Astrocyte of the spinal cord (primary cell): ENCODE measurements around the gene RCL1.
A peak's percentile ranks its signal among the peaks of the same experiment; 100 is the strongest.

ENCODE experiments used
- DNase-seq: peaks from one replicate; pipeline ENCODE4 v3.0.0; 2011; ENCODE audit warnings: low read depth, low spot score
- H3K4me3 ChIP-seq: 2 replicates; pipeline ENCODE4 v1.5.1; 2011; ENCODE audit warnings: low read depth, mild to moderate bottlenecking, low read length, moderate library complexity
- CTCF ChIP-seq: IDR thresholded peaks from 2 replicates; pipeline ENCODE4 v1.5.1; 2012; ENCODE audit warnings: low read depth, mild to moderate bottlenecking, low read length, inconsistent platforms
- in situ Hi-C: cut with HindIII; loops from 2 replicates; pipeline ENCODE4 v1.10.0; 2017; ENCODE audit warnings: low sequenced_read_pairs

RCL1 gene

GRCh38 chr9:4755026-4755609, 37.6 kb upstream of the RCL1 start:
- in situ Hi-C loops: no loop called here
- no peak for DNase-seq

GRCh38 chr9:4756420-4756819, 36.3 kb upstream of the RCL1 start:
- no peak for TF ChIP-seq CTCF
- in situ Hi-C loops: no loop called here
- no peak for DNase-seq
- H3K4me3 ChIP-seq: no peak overlapping the region

More at GRCh38 chr9:4755026-4755609, 37.6 kb upstream of the RCL1 start:
- no peak overlapping the region for H3K4me3 ChIP-seq
- TF ChIP-seq CTCF: no peak

DNA sequence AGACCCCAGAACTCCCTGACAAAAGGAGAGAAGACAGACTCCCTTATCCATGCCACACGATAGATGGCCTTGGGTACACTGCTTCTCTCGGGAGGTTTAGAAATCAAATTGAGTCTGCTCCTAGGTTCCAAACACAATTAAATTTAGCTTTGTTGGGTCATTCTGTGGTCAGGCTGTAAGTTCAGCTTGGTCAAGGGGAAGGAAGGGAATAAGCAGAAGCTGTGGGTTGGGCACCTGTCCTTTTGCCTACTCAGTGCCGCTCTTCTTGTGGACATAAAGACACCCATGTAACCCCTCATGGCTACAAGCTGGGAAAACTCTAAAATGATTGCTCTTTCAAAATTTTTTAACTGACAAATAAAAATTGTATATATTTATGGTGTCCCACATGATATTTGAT, 32.6 kb upstream of the RCL1 start:
- no peak overlapping the region for H3K4me3 ChIP-seq
- in situ Hi-C loops: no loop called here
- TF ChIP-seq CTCF: no peak
- DNase-seq: no peak

DNA sequence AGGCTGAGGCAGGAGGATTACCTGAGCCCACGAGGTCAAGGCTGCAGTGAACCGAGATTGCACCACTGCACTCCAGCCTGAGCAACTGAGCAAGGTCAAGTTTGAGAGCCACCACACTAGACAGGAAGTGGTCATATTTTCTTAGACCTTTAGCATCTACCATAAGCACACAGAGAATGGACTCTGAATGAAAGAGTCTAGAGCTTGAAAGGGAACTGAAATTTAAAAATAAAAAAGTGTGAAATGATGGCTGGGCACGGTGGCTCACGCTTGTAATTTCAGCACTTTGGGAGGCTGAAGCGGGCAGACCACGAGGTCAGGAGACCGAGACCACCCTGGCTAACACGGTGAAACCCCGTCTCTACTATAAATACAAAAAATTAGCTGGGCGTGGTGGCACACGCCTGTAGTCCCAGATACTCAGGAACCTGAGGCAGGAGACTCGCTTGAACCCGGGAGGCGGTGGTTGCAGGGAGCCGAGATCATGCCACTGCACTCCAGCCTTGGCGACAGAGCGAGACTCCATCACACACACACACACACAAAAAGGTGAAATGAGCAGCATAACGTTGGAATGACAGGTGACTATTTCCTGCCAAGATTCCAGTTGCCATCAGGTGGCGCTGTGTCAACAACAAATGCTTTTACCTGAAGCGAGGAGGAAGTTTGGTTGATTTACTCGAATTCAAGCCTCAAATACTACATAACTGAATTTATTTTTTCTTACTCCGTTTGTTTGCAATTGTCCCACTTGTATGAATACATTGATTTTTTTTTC, 30.4 kb upstream of the RCL1 start:
- H3K4me3 ChIP-seq: no peak overlapping the region
- TF ChIP-seq CTCF: peak; percentile 75
- in situ Hi-C loops: no loop called here
- peak; percentile 73 for DNase-seq

DNA sequence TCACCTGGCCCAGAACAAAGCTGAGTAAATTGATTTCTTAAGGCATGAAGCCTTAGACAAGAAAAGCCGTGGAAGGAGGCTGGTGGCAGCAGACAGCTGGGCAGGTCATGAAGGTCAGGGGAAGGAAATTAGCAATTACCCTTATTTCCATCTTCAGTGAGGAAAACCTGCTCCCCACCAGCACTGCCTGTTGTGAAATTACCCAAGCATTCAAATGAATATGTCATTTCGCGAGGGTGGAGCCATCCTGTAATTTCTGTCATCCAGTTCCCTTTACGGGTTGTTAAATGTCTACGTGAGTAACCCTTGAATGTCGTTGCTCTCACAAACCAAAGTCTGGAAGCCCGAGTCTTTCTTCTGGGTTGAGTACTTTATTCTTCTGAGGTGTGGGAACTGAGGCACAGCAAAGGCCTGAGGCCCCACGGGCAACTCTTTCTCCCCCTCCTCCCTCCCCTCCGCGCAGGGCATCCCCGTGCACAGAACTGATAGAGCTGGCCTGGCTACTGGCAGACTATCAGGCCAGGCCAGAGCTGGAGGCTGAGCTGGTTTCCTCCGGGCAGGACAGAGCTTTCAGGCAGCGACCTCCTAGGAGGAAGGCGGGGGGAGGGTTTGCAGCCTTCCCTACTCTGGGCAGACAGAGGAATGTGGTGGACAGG, 29.7 kb upstream of the RCL1 start:
- no peak overlapping the region for H3K4me3 ChIP-seq
- in situ Hi-C loops: no loop called here
- peak; percentile 25 for DNase-seq
- no peak for TF ChIP-seq CTCF

DNA sequence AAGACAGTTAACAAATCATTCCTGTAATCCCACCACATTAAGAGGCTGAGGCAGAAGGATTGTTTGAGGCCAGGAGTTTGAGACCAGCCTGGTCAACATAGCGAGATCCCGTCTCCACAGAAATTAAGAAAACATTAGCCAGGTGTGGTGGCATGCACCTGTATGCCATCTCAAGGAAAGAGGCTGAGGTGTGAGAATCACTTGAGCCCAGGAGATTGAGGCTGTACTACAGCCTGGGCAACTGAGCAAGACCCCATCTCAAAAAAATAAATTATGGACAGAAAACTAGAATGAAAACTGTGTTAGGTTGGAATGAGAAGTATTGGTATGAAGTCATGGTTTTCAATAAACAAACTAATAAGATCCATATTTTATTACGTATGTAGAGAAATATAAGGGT, 28.7 kb upstream of the RCL1 start:
- no peak overlapping the region for H3K4me3 ChIP-seq
- in situ Hi-C loops: no loop called here
- TF ChIP-seq CTCF: no peak
- no peak for DNase-seq
